Gastrocnemius medialis (tissue), 4 donors: ENCODE measurements around the gene TMC2. TPM values are rescaled to one million over a fixed set of nuclear protein-coding genes. Genes with fewer than 3 reads are reported as not detected.

Source experiments
- ATAC-seq, 2 donors: fragments of 150-250 bp; one replicate each; pipeline ENCODE4 v1.9.1; 2016
- DNase-seq, 2 donors: peaks; one replicate each; pipeline ENCODE4 v3.0.0-alpha.2; 2019
- H3K27ac ChIP-seq, 4 donors: fragments of 200-600 bp; sonication (generic); 1 replicate in 1 of 4; 2 replicates in 3 of 4; pipeline ENCODE4 v1.5.1; 2016 to 2018; ENCODE audit warnings: mild to moderate bottlenecking in 2 of 4, moderate library complexity in 1 of 4
- H3K27me3 ChIP-seq, 3 donors: fragments of 200-600 bp; sonication (generic) in 2 of 3; 1 replicate in 1 of 3; 2 replicates in 2 of 3; pipeline versions ENCODE4 v1.5.1 to v1.6.0; 2016 to 2019; ENCODE audit warnings: mild to moderate bottlenecking in 1 of 3, moderate library complexity in 1 of 3
- H3K36me3 ChIP-seq, 2 donors: fragments of 200-600 bp; sonication (generic) in 1 of 2; one replicate each; pipeline ENCODE4 v1.5.1; 2017 to 2018
- H3K4me1 ChIP-seq, 2 donors: fragments of 200-600 bp; sonication (generic) in 1 of 2; one replicate each; pipeline ENCODE4 v1.5.1; 2016 to 2017; ENCODE audit warnings: mild to moderate bottlenecking in 2 of 2
- H3K4me3 ChIP-seq, 4 donors: fragments of 200-600 bp; sonication (generic) in 3 of 4; 1 replicate in 1 of 4; 2 replicates in 3 of 4; pipeline ENCODE4 v1.5.1; 2016 to 2019; ENCODE audit warnings: mild to moderate bottlenecking in 2 of 4
- H3K9me3 ChIP-seq, 3 donors: fragments of 200-600 bp; sonication (generic) in 2 of 3; 1 replicate in 1 of 3; 2 replicates in 2 of 3; pipeline ENCODE4 v1.5.1; 2016 to 2019
- CTCF ChIP-seq, 5 experiments: fragments of 450-650 bp in 3 of 5; fragments of 200-600 bp in 2 of 5; sonication (generic) in 2 of 5; IDR thresholded peaks in 4 of 5; conservative IDR thresholded peaks in 1 of 5; 1 replicate in 4 of 5; 2 replicates in 1 of 5; pipeline ENCODE4 v1.5.1; 2016 to 2019; ENCODE audit warnings: antibody characterized with exemption in 5 of 5, mild to moderate bottlenecking in 3 of 5, moderate library complexity in 3 of 5
- POLR2A ChIP-seq, 2 donors: fragments of 450-650 bp; IDR thresholded peaks; one replicate each; pipeline ENCODE4 v1.6.1; 2017; ENCODE audit warnings: antibody characterized with exemption in 2 of 2, mild to moderate bottlenecking in 2 of 2, moderate library complexity in 2 of 2
- in situ Hi-C, 4 donors: fragments of 200-750 bp; cut with MboI; loops; one replicate each; pipeline versions ENCODE4 v1.15.0 to v1.8.0; 2017; ENCODE audit warnings: low sequenced_read_pairs in 4 of 4
- intact Hi-C: fragments of 100-400 bp; cut with DNase I; formaldehyde crosslinking; loops from one replicate; pipeline ENCODE4 v1.15.1; 2023; ENCODE audit warnings: low total_unique reads
- total RNA-seq, 4 donors: library from RNA; depleted of rRNA; stranded (reverse); fragments of >200 nt; gene quantifications; one replicate each; pipeline versions ENCODE4 v1.1.0 to v1.2.3, GENCODE V29; 2016

The TMC2 gene
- total RNA-seq, 4 donors from 2014 or later: 0.10 TPM; not detected in 2

GRCh38 chr20:2655331-2656116 is 119.2 kb downstream of the TMC2 start:
- peaks cover 17 to 21% of the 10 kb centered on the region in 2 donors for H3K4me1 ChIP-seq
- H3K27me3 ChIP-seq: no peaks in the 10 kb centered on the region
- in situ Hi-C loops: loop anchor here in 2 of 4 donors (10.0 to 25.0 kb wide), 2 partner anchors 141 to 207 kb away; partner anchors contain the start of gene PTPRA (in 1 of the 2)
- H3K27ac ChIP-seq: no peak overlapping the region
- ATAC-seq (no peak), DNase-seq (no peak)
- TF ChIP-seq POLR2A (IDR thresholded peaks at IDR 0.05): no peak
- no peak for TF ChIP-seq CTCF (IDR thresholded peaks at IDR 0.05 in 4 of 5, conservative IDR thresholded peaks at IDR 0.05 in 1 of 5)
- no peaks in the 10 kb centered on the region for H3K9me3 ChIP-seq
- H3K36me3 ChIP-seq: peaks cover 0 to 71% of the 10 kb centered on the region in 2 donors
- intact Hi-C loops: loop anchor here (10.0 kb wide), 1 partner anchor 219 kb away; the partner anchor contains the start of gene PTPRA
- no peak overlapping the region for H3K4me3 ChIP-seq

- in situ Hi-C loops: loop anchor here in 2 of 4 donors (10.0 to 25.0 kb wide), 2 partner anchors 142 to 206 kb away; partner anchors contain the start of gene PTPRA (in 1 of the 2)
- Histone ChIP-seq H3K9me3 (no peaks in the 10 kb centered on the region), H3K36me3 (peaks cover 0 to 81% of the 10 kb centered on the region in 2 donors), H3K27ac (no peak overlapping the region), H3K27me3 (no peaks in the 10 kb centered on the region), H3K4me3 (no peak overlapping the region), H3K4me1 (peaks cover 13% of the 10 kb centered on the region in 2 donors)
- DNase-seq: no peak
- TF ChIP-seq POLR2A (IDR thresholded peaks at IDR 0.05) (no peak), CTCF (IDR thresholded peaks at IDR 0.05 in 4 of 5, conservative IDR thresholded peaks at IDR 0.05 in 1 of 5) (no peak)
- no peak for ATAC-seq
- intact Hi-C loops: loop anchor here (10.0 kb wide), 1 partner anchor 218 kb away; the partner anchor contains the start of gene PTPRA
These were observed 120.2 kb downstream of the TMC2 start for GRCh38 chr20:2656471-2657117.

- Histone ChIP-seq H3K27ac (no peak overlapping the region), H3K9me3 (no peaks in the 10 kb centered on the region), H3K4me3 (no peak overlapping the region), H3K4me1 (peaks cover 12 to 13% of the 10 kb centered on the region in 2 donors), H3K36me3 (peaks cover 0 to 88% of the 10 kb centered on the region in 2 donors), H3K27me3 (no peaks in the 10 kb centered on the region)
- intact Hi-C loops (loop anchor here (10.0 kb wide), 1 partner anchor 218 kb away; the partner anchor contains the start of gene PTPRA), in situ Hi-C loops (loop anchor here in 2 of 4 donors (10.0 to 25.0 kb wide), 2 partner anchors 142 to 205 kb away; partner anchors contain the start of gene PTPRA (in 1 of the 2))
- no peak for ATAC-seq
- DNase-seq: no peak
- TF ChIP-seq CTCF (IDR thresholded peaks at IDR 0.05 in 4 of 5, conservative IDR thresholded peaks at IDR 0.05 in 1 of 5): no peak
- no peak for TF ChIP-seq POLR2A (IDR thresholded peaks at IDR 0.05)
These were observed 120.9 kb downstream of the TMC2 start for GRCh38 chr20:2657241-2657640.

- Histone ChIP-seq H3K4me3 (no peak overlapping the region), H3K27ac (no peak overlapping the region), H3K36me3 (peaks cover 0 to 92% of the 10 kb centered on the region in 2 donors), H3K4me1 (peaks cover 12 to 17% of the 10 kb centered on the region in 2 donors), H3K27me3 (no peaks in the 10 kb centered on the region), H3K9me3 (no peaks in the 10 kb centered on the region)
- ATAC-seq: no peak
- no peak for TF ChIP-seq POLR2A (IDR thresholded peaks at IDR 0.05)
- TF ChIP-seq CTCF (IDR thresholded peaks at IDR 0.05 in 4 of 5, conservative IDR thresholded peaks at IDR 0.05 in 1 of 5): no peak
- intact Hi-C loops (loop anchor here (10.0 kb wide), 1 partner anchor 217 kb away; the partner anchor contains the start of gene PTPRA), in situ Hi-C loops (loop anchor here in 2 of 4 donors (10.0 to 25.0 kb wide), 2 partner anchors 143 to 205 kb away; partner anchors contain the start of gene PTPRA (in 1 of the 2))
- no peak for DNase-seq
These were observed 121.3 kb downstream of the TMC2 start for GRCh38 chr20:2657674-2658073.
